K562 (cell line): ENCODE results near the gene ELAVL3. TPM values are rescaled to one million over a fixed set of nuclear protein-coding genes. Genes with fewer than 3 reads are reported as not detected.

Source experiments
- ATAC-seq: fragments of 200-7000 bp; cut with Tn5 transposase; 3 replicates; pipeline ENCODE4 v1.9.1; 2020; ENCODE audit warnings: moderate library complexity
- BruUV-seq: library from RNA; stranded (reverse); fragments of 400-500 nt; replicated peaks from 2 replicates; lab custom pipeline; 2021; lab: Mats Ljungman, UMichigan
- CTCF ChIA-PET: fragments of 300-600 bp; formaldehyde crosslinking; extraction: SDS; loops from one replicate; lab custom pipeline; 2021; ENCODE audit warnings: low intra/inter-chr PET ratio; lab: Yijun Ruan, JAX
- POLR2A ChIA-PET: fragments of 300-600, 350-650 bp; sonication (Branson Sonifier 250); formaldehyde crosslinking; extraction: SDS; loops from one replicate; lab custom pipeline; 2021; ENCODE audit warnings: antibody characterized with exemption, inconsistent platforms; lab: Yijun Ruan, JAX
- DNase-seq, 4 experiments: peaks; one replicate each; pipeline versions ENCODE4 v3.0.0 to v3.0.0-alpha.2; 2011 to 2018; ENCODE audit warnings: low spot score in 3 of 4, mixed read lengths in 3 of 4; ENCODE audit errors: extremely low read depth in 1 of 4
- FAIRE-seq: peaks from 2 replicates; lab custom pipeline; 2011; peaks lifted over from hg19 to GRCh38; lab: Jason Lieb, UNC
- H2AFZ ChIP-seq: 2 replicates; pipeline ENCODE4 v1.6.0; 2011; ENCODE audit warnings: low read depth, low read length, control low read depth, inconsistent platforms
- H3K27ac ChIP-seq: fragments of 200-600 bp; 3 replicates; pipeline ENCODE4 v1.8.0; 2011; ENCODE audit warnings: low read depth, mild to moderate bottlenecking, control low read depth, inconsistent platforms, low read length, moderate library complexity, mixed read lengths; ENCODE audit errors: extremely low read depth
- H3K27me3 ChIP-seq, 2 experiments: fragments of 300-600 bp in 1 of 2; 2 replicates in 1 of 2; 3 replicates in 1 of 2; pipeline versions ENCODE4 v1.6.0 to v1.8.0; 2011; ENCODE audit warnings: inconsistent platforms in 2 of 2, low read length in 2 of 2, mild to moderate bottlenecking in 1 of 2, mixed read lengths in 1 of 2, moderate library complexity in 1 of 2; ENCODE audit not compliant: control insufficient read depth in 2 of 2, insufficient read depth in 2 of 2
- H3K36me3 ChIP-seq: fragments of 300-600 bp; 3 replicates; pipeline ENCODE4 v1.8.0; 2011; ENCODE audit warnings: mild to moderate bottlenecking, low read length, inconsistent platforms; ENCODE audit not compliant: control insufficient read depth, insufficient read depth
- H3K4me1 ChIP-seq, 2 experiments: fragments of 200-600 bp in 1 of 2; replicated peaks in 1 of 2; 2 replicates in 1 of 2; 3 replicates in 1 of 2; pipeline versions ENCODE4 v1.5.1 to v1.8.0; 2011; ENCODE audit warnings: inconsistent platforms in 2 of 2, low read length in 2 of 2, mild to moderate bottlenecking in 1 of 2, mixed read lengths in 1 of 2, moderate library complexity in 1 of 2; ENCODE audit not compliant: control insufficient read depth in 2 of 2, insufficient read depth in 2 of 2
- H3K4me2 ChIP-seq: 2 replicates; pipeline ENCODE4 v1.6.1; 2011; ENCODE audit warnings: low read length, control low read depth, inconsistent platforms, mixed read lengths; ENCODE audit not compliant: insufficient read depth
- H3K4me3 ChIP-seq: fragments of 200-600 bp; sonication (generic), shearing (Covaris generic); 2 replicates; pipeline ENCODE4 v1.5.1; 2016; ENCODE audit warnings: control low read depth, inconsistent platforms
- H3K79me2 ChIP-seq: fragments of 200-600 bp; 3 replicates; pipeline ENCODE4 v1.8.0; 2011; ENCODE audit warnings: low read length, inconsistent platforms; ENCODE audit not compliant: control insufficient read depth, insufficient read depth
- H3K9ac ChIP-seq, 2 experiments: 2 replicates each; pipeline versions ENCODE4 v1.6.0 to v1.6.1; 2011; ENCODE audit warnings: low read depth in 2 of 2, low read length in 2 of 2, control low read depth in 1 of 2, inconsistent platforms in 1 of 2, mild to moderate bottlenecking in 1 of 2, mixed read lengths in 1 of 2; ENCODE audit not compliant: insufficient read depth in 1 of 2
- H3K9me1 ChIP-seq: one replicate; pipeline ENCODE4 v1.6.0; 2011; ENCODE audit warnings: inconsistent platforms, mild to moderate bottlenecking, low read length, moderate library complexity; ENCODE audit not compliant: control insufficient read depth, insufficient read depth
- H3K9me3 ChIP-seq: replicated peaks from 2 replicates; pipeline ENCODE4 v1.5.1; 2011; ENCODE audit warnings: low read depth, low read length, inconsistent platforms; ENCODE audit not compliant: control insufficient read depth, insufficient read depth
- H4K20me1 ChIP-seq: replicated peaks from 2 replicates; pipeline ENCODE4 v1.6.1; 2011; ENCODE audit warnings: low read length, inconsistent platforms, mixed read lengths; ENCODE audit not compliant: control insufficient read depth, insufficient read depth
- BCOR ChIP-seq: fragments of 450-650 bp; IDR thresholded peaks from 2 replicates; pipeline ENCODE4 v1.6.1; 2016
- BRD9 ChIP-seq: fragments of 450-650 bp; IDR thresholded peaks from 2 replicates; pipeline ENCODE4 v1.6.1; 2018; ENCODE audit warnings: low read depth; ENCODE audit not compliant: partially characterized antibody
- DNMT1 ChIP-seq: fragments of 450-650 bp; IDR thresholded peaks from 2 replicates; pipeline ENCODE4 v1.6.1; 2016; ENCODE audit warnings: antibody characterized with exemption, mild to moderate bottlenecking
- EHMT2 ChIP-seq: fragments of 450-650 bp; IDR thresholded peaks from 2 replicates; pipeline ENCODE4 v1.6.1; 2018; ENCODE audit warnings: antibody characterized with exemption
- HLTF ChIP-seq: fragments of 450-650 bp; IDR thresholded peaks from 2 replicates; pipeline ENCODE4 v1.6.1; 2016
- NFXL1 ChIP-seq: fragments of 450-650 bp; formaldehyde crosslinking; IDR thresholded peaks from 2 replicates; pipeline ENCODE4 v1.4.0; 2021; ENCODE audit warnings: mild to moderate bottlenecking
- POLR2G ChIP-seq: fragments of 200-400 bp; formaldehyde crosslinking; IDR thresholded peaks from 2 replicates; pipeline ENCODE4 v1.6.1; 2017; ENCODE audit warnings: low read depth, mild to moderate bottlenecking, antibody characterized with exemption, low read length, moderate library complexity
- SMARCA4 ChIP-seq: fragments of 450-650 bp; IDR thresholded peaks from 2 replicates; pipeline ENCODE4 v1.6.1; 2016
- THRAP3 ChIP-seq: fragments of 450-650 bp; IDR thresholded peaks from 2 replicates; pipeline ENCODE4 v1.6.1; 2016; ENCODE audit warnings: mild to moderate bottlenecking, inconsistent platforms, borderline replicate concordance
- TRIM24 ChIP-seq, 2 experiments: fragments of 450-650 bp; IDR thresholded peaks; 2 replicates each; pipeline ENCODE4 v1.6.1; 2016
- ZBTB12 ChIP-seq: fragments of 250-450 bp; sonication (Bioruptor Pico); IDR thresholded peaks from 2 replicates; pipeline ENCODE4 v1.4.0; 2020
- ZNF316 ChIP-seq: fragments of 450-650 bp; IDR thresholded peaks from 2 replicates; pipeline ENCODE4 v1.6.1; 2016
- ZNF436 ChIP-seq: fragments of 250-450, 450-650 bp; sonication (Bioruptor Pico); formaldehyde crosslinking; IDR thresholded peaks from 2 replicates; pipeline ENCODE4 v1.7.0; 2020; ENCODE audit warnings: mild to moderate bottlenecking
- ZNF766 ChIP-seq: fragments of 200-800 bp; sonication (Bioruptor generic); conservative IDR thresholded peaks from 2 replicates; pipeline ENCODE4 v1.6.1; 2016; ENCODE audit warnings: missing genetic modification characterization, missing compliant biosample characterization
- WGBS: fragments of 100-300 bp; shearing (Covaris generic); methylation state at CpG from one replicate; pipeline ENCODE4 v1.1.6; 2016; ENCODE audit warnings: low coverage, mixed read lengths; ENCODE audit not compliant: insufficient coverage; ENCODE audit errors: missing lambda C conversion rate; 5-methylcytosine and 5-hydroxymethylcytosine counted together
- in situ Hi-C: fragments of 300-500 bp; cut with MboI; formaldehyde crosslinking; loops from 4 replicates; pipeline ENCODE4 v1.15.0; 2018; ENCODE audit warnings: inconsistent platforms, mixed read lengths
- intact Hi-C: fragments of 100-400 bp; cut with micrococcal nuclease; formaldehyde crosslinking; loops from 2 replicates; pipeline ENCODE4 v1.14.2; 2022
- polyA plus RNA-seq, 8 experiments: library from polyadenylated mRNA; depleted of rRNA in 4 of 8; stranded (reverse) in 5 of 8; unstranded in 3 of 8; fragments of >200 nt; fragmentation: Nextera tagmentation in 2 of 8; fragmentation: Illumina TruSeq in 1 of 8; extraction: Ambion mirVana in 2 of 8; extraction: Trizol in 1 of 8; gene quantifications; 2 replicates each; pipeline versions ENCODE4 v1.2.1 to v1.2.3, GENCODE V29; 2011 to 2014; ENCODE audit warnings: inconsistent platforms in 1 of 8, missing spikeins in 1 of 8
- total RNA-seq, 7 experiments: library from RNA; depleted of rRNA in 6 of 7; stranded (reverse); fragments of >200 nt in 6 of 7; fragmentation: Illumina TruSeq in 2 of 7; extraction: Trizol in 2 of 7; gene quantifications; 2 replicates each; pipeline versions ENCODE4 v1.2.1 to v1.2.3, GENCODE V29; 2011 to 2021; ENCODE audit warnings: low replicate concordance in 1 of 7
- TF ChIP-seq, protein P1 (sequence below): fragments of 450-650 bp; IDR thresholded peaks from 2 replicates; pipeline ENCODE4 v1.6.1; 2016
- TF ChIP-seq, protein P2 (sequence below): fragments of 250-450 bp; sonication (Bioruptor Pico); IDR thresholded peaks from 2 replicates; pipeline ENCODE4 v1.8.0; 2021; ENCODE audit warnings: moderate library complexity, mild to moderate bottlenecking, inconsistent platforms
- TF ChIP-seq, protein P3 (sequence below): fragments of 450-650 bp; IDR thresholded peaks from 2 replicates; pipeline ENCODE4 v1.6.1; 2016; ENCODE audit warnings: borderline replicate concordance

Gene ELAVL3
- total and polyA plus RNA-seq, 9 of the 15 experiments (the other 6 are each of a cell fraction or from before 2014, with no cell fraction given) = not detected

DNA sequence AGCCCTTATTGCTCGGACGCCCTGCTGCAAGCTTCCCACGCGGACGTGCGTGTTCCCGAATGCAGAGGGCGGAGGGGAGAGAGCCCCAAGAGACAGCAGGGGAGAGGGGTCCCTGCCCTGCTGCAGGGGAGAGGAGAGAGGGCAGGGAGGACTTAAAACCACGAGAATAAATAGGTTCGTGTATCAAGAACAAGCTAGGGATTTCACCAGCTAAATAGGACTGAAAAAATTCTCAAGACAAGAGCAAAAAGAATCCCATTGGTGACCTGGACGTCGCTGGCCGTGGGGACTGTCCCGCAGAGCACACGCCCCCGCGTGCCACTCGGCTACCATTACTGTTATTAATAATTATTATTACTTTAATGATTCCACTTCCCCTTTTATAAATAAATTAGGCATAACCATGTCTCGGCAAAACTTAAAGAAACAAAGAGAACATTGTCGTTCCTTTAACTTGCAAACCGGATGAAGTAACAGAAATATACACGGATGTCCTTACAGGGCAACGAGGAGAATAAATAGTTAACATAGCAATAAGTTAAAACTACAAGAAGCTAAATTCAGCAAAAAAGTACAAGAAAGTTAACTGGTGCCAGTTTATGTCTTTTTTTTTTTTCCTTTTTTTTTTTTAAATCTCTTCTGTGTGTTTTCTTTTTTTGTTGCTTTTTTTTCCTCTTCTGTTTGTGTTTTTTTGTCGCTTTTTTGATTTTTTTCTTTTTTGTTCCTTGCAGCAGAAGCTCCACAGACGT is 28.8 kb downstream of the ELAVL3 start:
- Histone ChIP-seq H3K9me3 (no peaks in the 10 kb centered on the region), H3K4me2 (no peak overlapping the region)
- in situ Hi-C loops = no loop called here
- TF ChIP-seq ZNF766 (CRISPR knock-in tag) = no peak
- no peak for TF ChIP-seq NFXL1 (CRISPR knock-in tag)
- TF ChIP-seq HLTF = 0 out of 2 replicates have a peak, but pooled peaks have one; percentile 24
- TF ChIP-seq, protein P1, sequence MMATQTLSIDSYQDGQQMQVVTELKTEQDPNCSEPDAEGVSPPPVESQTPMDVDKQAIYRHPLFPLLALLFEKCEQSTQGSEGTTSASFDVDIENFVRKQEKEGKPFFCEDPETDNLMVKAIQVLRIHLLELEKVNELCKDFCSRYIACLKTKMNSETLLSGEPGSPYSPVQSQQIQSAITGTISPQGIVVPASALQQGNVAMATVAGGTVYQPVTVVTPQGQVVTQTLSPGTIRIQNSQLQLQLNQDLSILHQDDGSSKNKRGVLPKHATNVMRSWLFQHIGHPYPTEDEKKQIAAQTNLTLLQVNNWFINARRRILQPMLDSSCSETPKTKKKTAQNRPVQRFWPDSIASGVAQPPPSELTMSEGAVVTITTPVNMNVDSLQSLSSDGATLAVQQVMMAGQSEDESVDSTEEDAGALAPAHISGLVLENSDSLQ = 0 out of 2 replicates have a peak, but pooled peaks have one; percentile 7
- TF ChIP-seq ZNF316 = no peak
- TF ChIP-seq BCOR = 0 out of 2 replicates have a peak, but pooled peaks have one; percentile 8
- TF ChIP-seq THRAP3 = 0 out of 2 replicates have a peak, but pooled peaks have one; percentile 26
- TF ChIP-seq, protein P2, sequence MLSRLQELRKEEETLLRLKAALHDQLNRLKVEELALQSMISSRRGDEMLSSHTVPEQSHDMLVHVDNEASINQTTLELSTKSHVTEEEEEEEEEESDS (CRISPR knock-in tag) = no peak
- TF ChIP-seq BRD9 = peak; percentile 45
- no peak for TF ChIP-seq ZBTB12 (CRISPR knock-in tag)
- 0 out of 2 replicates have a peak, but pooled peaks have one; percentile 37 for TF ChIP-seq SMARCA4
- peak; percentile 38; the same call in 1 of the 2 replicates for TF ChIP-seq POLR2G
- TF ChIP-seq EHMT2 = 0 out of 2 replicates have a peak, but pooled peaks have one; percentile 43
- TF ChIP-seq TRIM24 (IDR thresholded peaks at IDR 0.05) = 0 out of 4 replicates have a peak, but pooled peaks of 1 of the 2 experiments have one; percentile 5
- TF ChIP-seq DNMT1 = peak; percentile 76; the same call in 1 of the 2 replicates
- TF ChIP-seq, protein P3, sequence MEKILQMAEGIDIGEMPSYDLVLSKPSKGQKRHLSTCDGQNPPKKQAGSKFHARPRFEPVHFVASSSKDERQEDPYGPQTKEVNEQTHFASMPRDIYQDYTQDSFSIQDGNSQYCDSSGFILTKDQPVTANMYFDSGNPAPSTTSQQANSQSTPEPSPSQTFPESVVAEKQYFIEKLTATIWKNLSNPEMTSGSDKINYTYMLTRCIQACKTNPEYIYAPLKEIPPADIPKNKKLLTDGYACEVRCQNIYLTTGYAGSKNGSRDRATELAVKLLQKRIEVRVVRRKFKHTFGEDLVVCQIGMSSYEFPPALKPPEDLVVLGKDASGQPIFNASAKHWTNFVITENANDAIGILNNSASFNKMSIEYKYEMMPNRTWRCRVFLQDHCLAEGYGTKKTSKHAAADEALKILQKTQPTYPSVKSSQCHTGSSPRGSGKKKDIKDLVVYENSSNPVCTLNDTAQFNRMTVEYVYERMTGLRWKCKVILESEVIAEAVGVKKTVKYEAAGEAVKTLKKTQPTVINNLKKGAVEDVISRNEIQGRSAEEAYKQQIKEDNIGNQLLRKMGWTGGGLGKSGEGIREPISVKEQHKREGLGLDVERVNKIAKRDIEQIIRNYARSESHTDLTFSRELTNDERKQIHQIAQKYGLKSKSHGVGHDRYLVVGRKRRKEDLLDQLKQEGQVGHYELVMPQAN = peak; percentile 27; the same call in 1 of the 2 replicates
- no peak for TF ChIP-seq ZNF436 (CRISPR knock-in tag)

More for the DNA sequence above, 28.8 kb downstream of the ELAVL3 start:
- H3K4me3 ChIP-seq = no peak overlapping the region
- no peak for FAIRE-seq
- WGBS = 61% methylated on average over 16 of the region's 25 CpGs
- peak in 1 of 4 experiments; percentile 16 for DNase-seq
- H3K4me1 ChIP-seq = peaks cover 0 to 53% of the 10 kb centered on the region in 2 experiments; a peak in 3 of 5 replicates
- ChIA-PET CTCF (interaction anchor here (0.7 to 0.8 kb wide), 3 partner anchors 31 to 149 kb away, joined by 3 to 5 read pairs (median 5); no protein-coding TSS in a partner anchor), POLR2A (interaction anchor here (0.7 kb wide), 1 partner anchor 169 kb away, joined by 3 read pairs; no protein-coding TSS in a partner anchor)
- no TSS peak for BruUV-seq
- no peaks in the 10 kb centered on the region for H3K79me2 ChIP-seq
- ATAC-seq = no peak
- H3K27ac ChIP-seq = no peak overlapping the region
- intact Hi-C loops = loop anchor here (2.0 kb wide), 1 partner anchor 31 kb away; no protein-coding TSS in a partner anchor
- no peaks in the 10 kb centered on the region for H3K27me3 ChIP-seq
- H3K9me1 ChIP-seq = no peaks in the 10 kb centered on the region
- no peak overlapping the region for H2AFZ ChIP-seq
- H3K36me3 ChIP-seq = peaks cover 36% of the 10 kb centered on the region; the same call in 1 of the 3 replicates
- 0 out of 4 replicates have a peak overlapping the region, but pooled peaks of 1 of the 2 experiments have one; percentile 31 for H3K9ac ChIP-seq
- H4K20me1 ChIP-seq = no peaks in the 10 kb centered on the region
